ENCODE measurements around the gene CPA1.

GRCh38 chr7:130386876-130387275 is 6.6 kb downstream of the CPA1 start:
- TF ChIP-seq CTCF (IDR thresholded peaks at IDR 0.05; ENCODE audit: low read depth, low read length) (no peak), EZH2phosphoT487 (IDR thresholded peaks at IDR 0.05; ENCODE audit: low read depth) (no peak)

Measured in OCI-LY3 (cell line).